HEK293T (cell line): ENCODE data around the gene SPACA5.

Experiments used
- ARNT ChIP-seq: fragments of 450-650 bp; IDR thresholded peaks from 2 replicates; pipeline ENCODE4 v1.6.1; 2017; ENCODE audit warnings: mild to moderate bottlenecking
- BHLHE40 ChIP-seq: fragments of 450-650 bp; IDR thresholded peaks from 2 replicates; pipeline ENCODE4 v1.6.1; 2016; ENCODE audit warnings: mild to moderate bottlenecking, moderate library complexity, borderline replicate concordance
- FOXA1 ChIP-seq: fragments of 450-650 bp; IDR thresholded peaks from 2 replicates; pipeline ENCODE4 v1.6.1; 2016; ENCODE audit warnings: mild to moderate bottlenecking
- LEF1 ChIP-seq: fragments of 450-650 bp; IDR thresholded peaks from 2 replicates; pipeline ENCODE4 v1.6.1; 2017; ENCODE audit warnings: mild to moderate bottlenecking, borderline replicate concordance
- SP1 ChIP-seq: fragments of 450-650 bp; IDR thresholded peaks from 2 replicates; pipeline ENCODE4 v1.6.1; 2017
- TARDBP ChIP-seq: fragments of 450-650 bp; IDR thresholded peaks from 2 replicates; pipeline ENCODE4 v1.6.1; 2016

DNA sequence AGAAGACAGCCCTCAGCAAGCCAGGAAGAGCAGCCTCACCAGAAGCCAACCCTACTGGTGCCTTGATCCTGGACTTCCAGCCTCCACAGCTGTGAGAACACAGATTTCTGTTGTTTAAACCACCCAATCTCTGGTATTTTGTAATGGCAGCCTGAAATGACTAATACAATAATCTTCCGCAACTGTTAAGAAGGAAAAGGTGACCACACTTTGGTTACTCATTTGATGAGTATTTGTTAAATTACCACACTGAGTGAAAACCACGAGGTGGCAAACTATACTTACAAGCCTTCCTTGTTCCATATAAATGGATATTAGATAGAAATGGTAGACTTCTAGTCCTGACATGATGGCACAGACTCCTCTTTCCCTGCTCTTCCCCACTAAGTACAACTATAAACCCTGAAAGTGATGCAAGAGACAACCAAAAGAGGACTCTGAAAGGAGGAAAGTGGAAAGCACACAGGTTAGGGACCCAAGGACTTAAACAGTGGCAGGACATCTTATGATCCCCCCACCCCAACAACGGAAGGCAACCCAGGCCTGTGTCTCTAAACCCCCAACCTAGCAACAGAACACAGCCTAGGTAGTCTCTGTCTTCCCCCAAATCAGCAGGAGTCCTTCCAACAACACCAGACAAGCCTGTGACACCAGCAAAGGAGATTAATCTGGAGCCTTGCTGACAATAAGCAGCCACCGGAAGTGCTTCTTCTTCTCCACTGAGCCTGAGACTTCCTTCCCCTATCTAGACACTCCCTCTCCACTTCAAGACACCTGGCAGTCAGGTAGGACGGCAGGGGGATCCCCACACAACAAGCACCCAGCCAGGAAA lies 15.3 kb upstream of the SPACA5 start:
- TF ChIP-seq BHLHE40 (no peak), LEF1 (no peak), ARNT (no peak), SP1 (no peak), TARDBP (no peak), FOXA1 (no peak)
